GM23338 (cell line): Measurements from ENCODE around the gene NUBPL. TPM values are rescaled to one million over a fixed set of nuclear protein-coding genes. Genes with fewer than 3 reads are reported as not detected.

Experiments used
- ATAC-seq: fragments of 200-7000 bp; cut with Tn5 transposase; 3 replicates; pipeline ENCODE4 v1.9.1; 2020
- DNase-seq: peaks from one replicate; pipeline ENCODE4 v3.0.0-alpha.2; 2015; ENCODE audit warnings: low spot score
- H2AFZ ChIP-seq: fragments of 200-600 bp; sonication (generic); 2 replicates; pipeline ENCODE4 v1.8.0; 2016; ENCODE audit warnings: antibody characterized with exemption, mild to moderate bottlenecking, moderate library complexity
- H3F3A ChIP-seq: fragments of 200-600 bp; sonication (generic); replicated peaks from 2 replicates; pipeline ENCODE4 v1.8.0; 2017; ENCODE audit warnings: antibody characterized with exemption, mixed run types, low read depth
- H3K27ac ChIP-seq: fragments of 200-600 bp; sonication (generic); 2 replicates; pipeline ENCODE4 v1.6.1; 2016; ENCODE audit warnings: low read depth
- H3K27me3 ChIP-seq: fragments of 200-600 bp; sonication (generic); 2 replicates; pipeline ENCODE4 v1.8.0; 2016; ENCODE audit warnings: mild to moderate bottlenecking, mixed run types, moderate library complexity; ENCODE audit not compliant: insufficient read depth
- H3K36me3 ChIP-seq: fragments of 200-600 bp; sonication (generic); 2 replicates; pipeline ENCODE4 v1.8.0; 2016; ENCODE audit warnings: mild to moderate bottlenecking; ENCODE audit not compliant: insufficient read depth
- H3K4me1 ChIP-seq: fragments of 200-600 bp; sonication (generic); 2 replicates; pipeline ENCODE4 v1.8.0; 2016; ENCODE audit warnings: mild to moderate bottlenecking, moderate library complexity; ENCODE audit not compliant: insufficient read depth
- H3K4me2 ChIP-seq: fragments of 200-600 bp; sonication (generic); 2 replicates; pipeline ENCODE4 v1.7.1; 2017; ENCODE audit warnings: mixed run types
- H3K4me3 ChIP-seq: fragments of 200-600 bp; sonication (generic); 2 replicates; pipeline ENCODE4 v1.6.1; 2016; ENCODE audit warnings: mixed run types
- H3K79me2 ChIP-seq: fragments of 200-600 bp; sonication (generic); replicated peaks from 2 replicates; pipeline ENCODE4 v1.8.0; 2017; ENCODE audit warnings: mild to moderate bottlenecking; ENCODE audit not compliant: insufficient read depth
- H3K9me2 ChIP-seq: fragments of 200-600 bp; sonication (generic); 2 replicates; pipeline ENCODE4 v1.8.0; 2017; ENCODE audit not compliant: insufficient read depth
- H4K20me1 ChIP-seq: fragments of 200-600 bp; sonication (generic); replicated peaks from 2 replicates; pipeline ENCODE4 v1.8.0; 2017; ENCODE audit warnings: mild to moderate bottlenecking; ENCODE audit not compliant: insufficient read depth
- H3K27ac Mint-ChIP-seq: 2 replicates; pipeline ENCODE4 v1.8.0; 2020; ENCODE audit warnings: inconsistent platforms, mild to moderate bottlenecking, moderate library complexity, mixed read lengths
- H3K27me3 Mint-ChIP-seq: 3 replicates; pipeline ENCODE4 v1.8.0; 2022; ENCODE audit warnings: low read depth, mild to moderate bottlenecking, moderate library complexity, mixed read lengths, inconsistent platforms; ENCODE audit not compliant: insufficient read depth, poor library complexity
- H3K36me3 Mint-ChIP-seq: 3 replicates; pipeline ENCODE4 v1.8.0; 2021; ENCODE audit warnings: low read depth, mild to moderate bottlenecking, inconsistent platforms, moderate library complexity, mixed read lengths
- H3K4me1 Mint-ChIP-seq: 3 replicates; pipeline ENCODE4 v1.8.0; 2020; ENCODE audit warnings: mild to moderate bottlenecking, inconsistent platforms, mixed read lengths
- H3K4me3 Mint-ChIP-seq: 3 replicates; pipeline ENCODE4 v1.8.0; 2021; ENCODE audit warnings: moderate library complexity, mild to moderate bottlenecking, inconsistent platforms, mixed read lengths
- H3K9me3 Mint-ChIP-seq: 3 replicates; pipeline ENCODE4 v1.8.0; 2020; ENCODE audit warnings: moderate library complexity, mild to moderate bottlenecking, inconsistent platforms, mixed read lengths
- CREB1 ChIP-seq: fragments of 250-450 bp; sonication (Bioruptor Pico); IDR thresholded peaks from 2 replicates; pipeline ENCODE4 v1.5.0; 2020; ENCODE audit warnings: low read depth, mild to moderate bottlenecking, moderate library complexity
- CTCF ChIP-seq, 2 experiments: fragments of 200-600 bp in 1 of 2; sonication (generic) in 1 of 2; conservative IDR thresholded peaks; 2 replicates each; pipeline versions ENCODE4 v1.5.1 to v1.6.1; 2016 to 2017; ENCODE audit warnings: antibody characterized with exemption in 2 of 2, low read depth in 2 of 2, mild to moderate bottlenecking in 2 of 2, moderate library complexity in 1 of 2
- ETS1 ChIP-seq: IDR thresholded peaks from 2 replicates; pipeline ENCODE4 v1.6.1; 2016; ENCODE audit warnings: antibody characterized with exemption
- EZH2phosphoT487 ChIP-seq: fragments of 200-600 bp; sonication (generic); IDR thresholded peaks from one replicate; pipeline ENCODE4 v1.8.1; 2018; ENCODE audit warnings: antibody characterized with exemption; ENCODE audit not compliant: unreplicated experiment
- POLR2AphosphoS5 ChIP-seq: IDR thresholded peaks from 2 replicates; pipeline ENCODE4 v1.6.1; 2016; ENCODE audit warnings: antibody characterized with exemption, low read depth
- REST ChIP-seq: IDR thresholded peaks from one replicate; pipeline ENCODE4 v1.6.1; 2018; ENCODE audit warnings: antibody characterized with exemption; ENCODE audit not compliant: unreplicated experiment
- STAT1 ChIP-seq: IDR thresholded peaks from one replicate; pipeline ENCODE4 v1.6.1; 2016; ENCODE audit warnings: antibody characterized with exemption; ENCODE audit not compliant: unreplicated experiment
- ZNF114 ChIP-seq: fragments of 250-450 bp; sonication (Bioruptor Pico); IDR thresholded peaks from 2 replicates; pipeline ENCODE4 v1.5.0; 2020; ENCODE audit warnings: mild to moderate bottlenecking, moderate library complexity
- polyA plus RNA-seq: library from polyadenylated mRNA; unstranded; fragments of >200 nt; fragmentation: Nextera tagmentation; extraction: Ambion mirVana; gene quantifications from 2 replicates; pipeline ENCODE4 v1.2.1, GENCODE V29; 2016
- total RNA-seq: library from RNA; depleted of rRNA; stranded (reverse); fragments of >200 nt; shearing (Covaris generic); gene quantifications from 2 replicates; pipeline ENCODE4 v1.2.3, GENCODE V29; 2014

Gene NUBPL
- total and polyA plus RNA-seq, 2 experiments from 2014 or later: 6.1 to 20.7 TPM

GRCh38 chr14:31785574-31785973, 224.4 kb downstream of the NUBPL start:
- H3K9me3 Mint-ChIP-seq: peaks cover 60% of the 10 kb centered on the region

GRCh38 chr14:31787377-31787776, 226.2 kb downstream of the NUBPL start:
- no peaks in the 10 kb centered on the region for H4K20me1 ChIP-seq
- ATAC-seq: no peak
- no peaks in the 10 kb centered on the region; the same call in 1 of the 2 replicates for H3K36me3 ChIP-seq
- no peak for DNase-seq
- H3K27ac ChIP-seq: no peak overlapping the region
- H2AFZ ChIP-seq: no peak overlapping the region
- H3K79me2 ChIP-seq: no peaks in the 10 kb centered on the region
- no peak overlapping the region for H3K4me3 Mint-ChIP-seq
- H3K4me1 ChIP-seq: no peaks in the 10 kb centered on the region
- H3K4me2 ChIP-seq: no peak overlapping the region
- H3K27me3 Mint-ChIP-seq: no peaks in the 10 kb centered on the region
- H3K4me1 Mint-ChIP-seq: no peaks in the 10 kb centered on the region
- H3K9me2 ChIP-seq: 0 out of 2 replicates have a peak, but pooled peaks cover 3% of the 10 kb centered on the region
- H3F3A ChIP-seq: no peaks in the 10 kb centered on the region
- H3K27ac Mint-ChIP-seq: no peak overlapping the region
- H3K27me3 ChIP-seq: no peaks in the 10 kb centered on the region
- peaks cover 25% of the 10 kb centered on the region; the same call in 2 of the 3 replicates for H3K36me3 Mint-ChIP-seq
- peaks cover 42% of the 10 kb centered on the region for H3K9me3 Mint-ChIP-seq
- H3K4me3 ChIP-seq: no peak overlapping the region
- TF ChIP-seq CTCF (conservative IDR thresholded peaks at IDR 0.05; ENCODE audit: low read depth in 2 of 2) (no peak), STAT1 (no peak), CREB1 (no peak), ZNF114 (CRISPR knock-in tag) (no peak), REST (no peak)

More at GRCh38 chr14:31785574-31785973, 224.4 kb downstream of the NUBPL start:
- Histone ChIP-seq H3K9me2 (0 out of 2 replicates have a peak, but pooled peaks cover 3% of the 10 kb centered on the region), H3K36me3 (peaks cover 12% of the 10 kb centered on the region), H3K4me2 (no peak overlapping the region), H3K4me1 (no peaks in the 10 kb centered on the region), H4K20me1 (no peaks in the 10 kb centered on the region), H3K79me2 (no peaks in the 10 kb centered on the region), H3K4me3 (no peak overlapping the region), H2AFZ (no peak overlapping the region), H3F3A (no peaks in the 10 kb centered on the region), H3K27me3 (no peaks in the 10 kb centered on the region), H3K27ac (no peak overlapping the region)
- no peak for DNase-seq
- Mint-ChIP-seq H3K4me1 (no peaks in the 10 kb centered on the region), H3K27me3 (no peaks in the 10 kb centered on the region), H3K4me3 (no peak overlapping the region), H3K27ac (no peak overlapping the region), H3K36me3 (peaks cover 37% of the 10 kb centered on the region)
- TF ChIP-seq EZH2phosphoT487 (no peak), ETS1 (no peak), POLR2AphosphoS5 (no peak), REST (no peak)
- ATAC-seq: no peak
